HG03460 (cell line): ENCODE measurements around the gene TSPAN14.
"Not testable (repeated sequence)": the region's sequence is repeated elsewhere in the genome, so short reads cannot be mapped to it uniquely, and the experiment has no call there.

ENCODE experiments used
- ATAC-seq: cut with Tn5 transposase; IDR thresholded peaks from one replicate; pipeline ENCODE4 v1.9.1; 2021; ENCODE audit not compliant: unreplicated experiment

TSPAN14 gene

DNA sequence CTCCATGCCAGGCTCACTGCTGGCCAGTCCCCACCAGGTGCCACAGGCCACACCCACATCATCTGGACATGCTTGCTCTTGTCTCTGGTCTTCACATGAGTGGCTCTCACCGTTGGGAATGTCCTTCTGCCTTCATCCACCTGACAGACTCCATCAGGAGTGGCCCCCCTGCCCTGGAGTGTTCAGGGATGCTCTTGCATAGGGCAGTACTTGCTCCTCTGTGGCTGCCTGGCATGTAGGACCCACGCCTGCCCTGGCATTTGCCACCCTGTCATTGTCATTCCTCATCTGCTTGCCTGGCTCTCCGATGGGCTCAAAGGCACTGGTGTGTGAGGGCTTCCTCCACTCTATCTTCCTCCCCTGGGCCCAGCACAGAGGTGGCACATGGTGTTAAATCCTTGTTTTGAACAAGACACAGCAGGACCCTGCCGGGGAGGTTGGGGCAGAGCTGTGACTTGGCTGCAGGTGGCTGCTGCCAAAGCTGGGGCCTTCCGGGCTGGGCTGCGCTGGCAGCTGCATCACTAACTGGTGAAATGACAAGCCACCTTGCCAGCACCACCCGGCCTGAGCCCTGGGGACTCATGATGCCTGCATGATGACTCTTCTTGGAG is 85.4 kb downstream of the TSPAN14 start:
- peak; percentile 27 for ATAC-seq

DNA sequence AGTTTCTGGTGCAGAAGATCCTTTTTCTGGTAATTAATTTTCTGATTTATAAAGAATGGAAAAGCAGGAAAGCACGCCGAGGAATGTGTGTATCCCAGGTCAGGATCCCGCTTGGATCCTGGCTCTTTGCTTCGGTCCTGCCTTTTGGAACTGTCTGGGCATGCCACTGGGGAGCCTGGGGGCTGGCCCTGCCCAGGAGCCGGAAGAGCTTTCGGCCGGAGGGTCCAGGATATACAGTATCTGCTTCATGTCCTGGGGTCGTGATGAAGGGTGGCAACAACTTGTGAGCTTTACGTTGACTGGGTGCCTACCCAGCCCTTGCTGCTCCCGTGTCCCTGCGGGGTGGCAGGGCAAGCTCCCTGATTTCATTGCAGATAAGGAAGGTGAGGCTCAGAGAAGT is 86.0 kb downstream of the TSPAN14 start:
- no peak for ATAC-seq

DNA sequence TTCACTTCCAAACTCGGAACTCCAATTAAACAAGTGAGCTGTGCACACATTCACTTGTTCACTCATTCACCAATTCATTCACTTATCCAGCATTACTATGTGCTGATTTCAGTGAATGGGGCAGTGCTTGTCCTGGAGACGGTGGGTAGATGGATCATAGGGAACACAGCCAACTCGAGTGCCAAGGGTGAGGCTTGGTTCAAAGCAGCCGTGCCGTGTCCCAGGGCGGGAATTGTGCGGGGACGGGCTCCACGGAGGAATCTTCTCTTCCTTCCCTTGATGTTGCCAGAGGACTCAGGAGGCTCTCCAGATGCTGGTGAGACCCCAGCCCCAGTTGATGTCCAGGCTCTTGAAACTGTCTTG is 86.5 kb downstream of the TSPAN14 start:
- ATAC-seq = no peak

- ATAC-seq = peak; percentile 54
These were observed 87.1 kb downstream of the TSPAN14 start for GRCh38 chr10:80540981-80541750.

DNA sequence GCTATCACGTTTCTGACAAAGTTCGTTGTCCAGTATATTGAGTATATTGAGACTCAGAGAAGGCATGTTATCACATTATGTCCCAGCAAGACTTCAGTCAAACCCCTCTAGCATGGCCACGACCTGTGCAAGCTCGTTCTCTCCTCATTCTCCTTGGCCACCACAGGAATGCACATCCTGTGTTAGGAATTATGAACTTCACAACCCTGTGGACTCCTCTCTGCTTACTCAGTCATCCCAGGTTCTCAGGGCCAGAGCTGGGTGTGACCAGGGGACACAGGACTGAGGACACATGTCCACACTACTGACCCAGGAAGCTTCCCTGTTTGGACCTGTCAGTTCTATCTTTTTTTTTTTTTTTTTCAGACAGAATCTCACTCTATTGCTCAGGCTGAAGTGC is 87.9 kb downstream of the TSPAN14 start:
- ATAC-seq = no peak

DNA sequence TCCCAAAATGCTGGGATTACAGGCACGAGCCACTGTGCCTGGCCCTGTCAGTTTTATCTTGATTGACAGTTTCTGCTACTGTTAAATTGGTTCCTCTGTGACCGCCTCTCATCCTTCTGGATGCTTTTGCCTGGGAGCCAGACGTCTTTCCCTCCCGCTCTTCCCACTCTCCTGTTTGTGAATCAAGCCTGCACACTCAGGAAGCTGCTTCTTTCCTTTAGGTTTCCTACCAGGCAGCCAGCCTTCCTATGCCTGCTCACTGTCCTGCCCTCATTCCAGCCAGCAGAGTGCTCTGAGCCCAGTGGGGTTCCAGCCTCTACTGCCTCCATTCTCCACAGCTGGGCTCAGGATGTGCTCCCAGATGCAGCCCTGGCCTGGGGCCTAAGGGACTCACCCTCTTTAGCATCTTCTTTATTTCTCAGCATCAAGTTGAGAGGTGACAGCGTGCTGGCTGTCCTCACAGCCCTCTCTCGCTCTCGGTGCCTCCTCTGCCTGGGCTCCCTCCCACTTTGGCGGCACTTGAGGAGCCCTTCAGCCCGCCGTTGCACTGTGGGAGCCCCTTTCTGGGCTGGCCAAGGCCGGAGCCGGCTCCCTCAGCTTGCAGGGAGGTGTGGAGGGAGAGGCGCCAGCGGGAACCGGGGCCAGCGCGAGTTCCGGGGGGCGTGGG is 88.7 kb downstream of the TSPAN14 start:
- ATAC-seq = no peak

- not testable (repeated sequence) for ATAC-seq
These were observed 89.2 kb downstream of the TSPAN14 start for GRCh38 chr10:80543319-80543672.

DNA sequence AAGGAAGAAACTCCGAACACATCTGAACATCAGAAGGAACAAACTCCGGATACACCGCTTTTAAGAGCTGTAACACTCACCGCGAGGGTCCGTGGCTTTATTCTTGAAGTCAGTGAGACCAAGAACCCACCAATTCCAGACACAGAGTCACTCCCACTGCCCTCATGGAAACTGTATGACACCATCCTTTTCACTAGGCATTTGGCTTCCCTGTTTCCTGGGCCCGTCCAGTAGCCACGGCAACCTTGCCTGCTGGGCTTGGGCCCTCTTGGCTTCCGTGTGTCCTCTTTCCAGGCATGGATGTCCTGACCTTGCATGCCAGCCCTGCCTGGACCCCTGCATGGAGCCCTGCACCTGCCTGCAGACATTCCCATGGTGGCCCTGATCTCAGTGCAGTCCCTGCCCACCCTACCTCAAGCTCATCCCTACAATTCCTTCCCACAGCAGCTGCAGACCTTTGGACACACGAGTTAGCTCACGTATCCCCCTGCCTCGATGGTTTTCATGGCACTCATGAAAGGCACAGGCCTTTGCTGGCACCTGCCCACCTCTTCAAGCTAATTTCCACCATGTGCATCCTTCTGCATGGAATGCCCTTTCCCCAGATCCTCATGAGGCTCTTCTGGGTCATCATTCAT is 90.3 kb downstream of the TSPAN14 start:
- no peak for ATAC-seq

- no peak for ATAC-seq
These were observed 91.3 kb downstream of the TSPAN14 start for GRCh38 chr10:80545258-80545881.

DNA sequence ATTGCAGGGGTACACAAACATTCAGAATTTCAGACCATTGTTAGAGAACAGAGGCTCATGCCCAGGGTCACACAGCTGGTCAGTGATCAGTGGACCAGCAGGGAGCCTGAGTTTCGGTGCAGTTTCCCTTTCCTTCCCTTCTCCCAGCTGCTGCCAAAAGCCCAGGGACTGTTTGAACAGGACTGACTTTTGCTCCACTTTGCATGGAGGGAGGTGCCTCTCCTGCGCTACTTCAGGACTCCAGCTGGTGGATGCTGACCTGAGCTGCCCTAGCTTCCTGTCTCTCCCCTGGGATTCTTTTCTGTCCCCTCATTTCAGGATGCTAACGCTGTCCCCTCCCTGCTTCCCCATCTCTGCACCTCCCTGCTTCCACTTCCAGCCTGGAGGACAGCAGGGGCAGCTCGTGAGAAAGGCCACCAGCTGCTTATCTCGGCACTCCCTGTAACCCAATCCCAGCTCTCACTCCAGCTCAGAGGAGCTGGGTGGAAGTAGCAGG is 98.1 kb downstream of the TSPAN14 start:
- ATAC-seq = no peak

DNA sequence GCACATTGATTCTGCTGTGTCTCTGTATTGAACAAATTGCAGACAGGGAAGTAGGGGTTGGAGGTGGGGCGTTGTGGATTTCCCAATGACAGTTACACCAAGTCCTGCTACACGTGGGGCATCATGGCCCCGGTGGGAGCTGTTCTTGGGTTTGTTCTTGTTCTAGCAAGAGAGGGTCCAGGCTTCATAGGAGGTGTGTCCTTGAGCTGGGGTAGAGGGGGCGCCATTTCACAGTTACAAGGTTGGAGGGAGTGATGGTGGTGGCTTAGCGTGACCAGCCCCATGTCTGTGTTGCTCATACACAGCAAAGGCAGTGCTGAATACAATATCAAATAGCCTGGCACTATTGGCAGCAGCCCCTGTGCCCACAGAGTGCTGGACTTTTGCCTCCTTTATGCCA is 99.3 kb downstream of the TSPAN14 start:
- no peak for ATAC-seq

- no peak for ATAC-seq
These were observed 99.9 kb downstream of the TSPAN14 start for GRCh38 chr10:80554050-80554449.

DNA sequence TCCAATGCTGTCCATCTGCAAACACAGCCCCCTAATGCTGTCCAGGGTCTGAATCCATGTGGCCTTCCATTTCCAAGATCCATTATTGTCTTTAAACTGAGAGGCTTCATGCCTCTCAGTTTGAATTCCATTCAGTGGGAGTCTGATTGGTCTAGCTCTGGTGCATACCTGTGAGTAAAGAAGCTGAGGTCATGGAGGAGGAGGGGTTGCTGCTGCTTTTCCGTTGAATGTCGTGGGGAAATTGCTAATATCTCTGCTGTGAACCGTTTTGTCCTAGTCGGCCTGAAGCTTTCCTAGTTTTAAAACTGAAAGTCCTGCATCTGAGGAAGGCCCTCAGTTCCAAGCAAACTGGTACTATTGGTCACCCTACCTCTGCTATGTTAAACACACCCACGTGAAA is 101.3 kb downstream of the TSPAN14 start:
- ATAC-seq = no peak

DNA sequence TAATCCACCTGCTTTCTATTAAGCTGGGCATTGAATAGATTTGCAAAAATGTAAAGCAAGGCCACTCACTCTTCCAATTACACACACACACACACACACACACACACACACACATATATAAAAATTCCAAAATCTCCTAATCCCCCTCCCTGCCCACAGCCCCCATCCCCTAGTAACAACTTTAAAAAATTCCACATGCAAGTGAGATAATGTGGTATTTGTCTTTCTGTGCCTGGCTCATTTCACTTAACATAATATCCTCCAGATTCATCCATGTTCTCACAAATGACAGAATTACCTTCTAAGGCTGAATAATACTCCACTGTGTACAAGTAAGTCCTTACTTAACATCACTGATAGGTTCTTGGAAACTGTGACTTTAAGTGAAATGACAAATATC is 107.8 kb downstream of the TSPAN14 start:
- no peak for ATAC-seq

- no peak for ATAC-seq
These were observed 113.2 kb downstream of the TSPAN14 start for GRCh38 chr10:80567292-80567691.

DNA sequence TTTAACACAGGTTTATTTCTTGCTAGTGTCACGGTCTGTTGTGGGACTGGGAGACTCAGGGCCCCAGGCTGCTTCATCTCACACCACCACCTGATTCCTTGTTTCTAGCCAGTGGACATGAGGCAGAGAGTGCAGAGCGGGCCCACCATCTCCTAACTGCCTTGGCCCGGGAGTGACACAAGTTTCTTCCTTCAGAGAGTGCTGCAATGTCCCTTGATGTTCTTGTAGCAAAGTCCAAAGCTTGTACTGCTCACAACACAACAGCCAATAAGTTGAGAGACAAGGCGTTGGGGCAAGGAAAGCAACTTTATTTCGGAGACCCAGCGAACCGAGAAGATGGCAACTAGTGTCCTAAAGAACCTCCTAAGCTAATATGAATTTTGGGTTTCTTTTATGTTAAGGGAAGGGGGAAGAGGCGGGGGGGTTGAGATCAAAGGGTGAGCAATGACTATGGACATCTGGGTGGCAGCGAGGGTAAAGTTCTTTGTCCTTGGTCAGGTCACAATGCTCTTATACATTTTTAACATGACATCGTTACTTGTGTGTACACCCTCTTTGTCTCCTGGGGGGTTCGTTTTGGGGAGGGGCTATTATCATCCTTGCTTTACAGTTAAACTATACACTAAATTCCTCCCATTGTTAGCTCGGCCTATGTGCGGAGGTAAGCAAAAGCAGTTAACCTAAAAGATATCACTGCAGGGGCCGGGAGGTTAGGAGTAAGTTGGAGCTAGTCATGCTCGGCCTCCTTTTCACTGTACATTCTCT is 115.2 kb downstream of the TSPAN14 start:
- no peak for ATAC-seq

GRCh38 chr10:80571352-80571751 is 117.2 kb downstream of the TSPAN14 start:
- ATAC-seq = no peak

- ATAC-seq = no peak
These were observed 125.2 kb downstream of the TSPAN14 start for GRCh38 chr10:80579181-80579763.

DNA sequence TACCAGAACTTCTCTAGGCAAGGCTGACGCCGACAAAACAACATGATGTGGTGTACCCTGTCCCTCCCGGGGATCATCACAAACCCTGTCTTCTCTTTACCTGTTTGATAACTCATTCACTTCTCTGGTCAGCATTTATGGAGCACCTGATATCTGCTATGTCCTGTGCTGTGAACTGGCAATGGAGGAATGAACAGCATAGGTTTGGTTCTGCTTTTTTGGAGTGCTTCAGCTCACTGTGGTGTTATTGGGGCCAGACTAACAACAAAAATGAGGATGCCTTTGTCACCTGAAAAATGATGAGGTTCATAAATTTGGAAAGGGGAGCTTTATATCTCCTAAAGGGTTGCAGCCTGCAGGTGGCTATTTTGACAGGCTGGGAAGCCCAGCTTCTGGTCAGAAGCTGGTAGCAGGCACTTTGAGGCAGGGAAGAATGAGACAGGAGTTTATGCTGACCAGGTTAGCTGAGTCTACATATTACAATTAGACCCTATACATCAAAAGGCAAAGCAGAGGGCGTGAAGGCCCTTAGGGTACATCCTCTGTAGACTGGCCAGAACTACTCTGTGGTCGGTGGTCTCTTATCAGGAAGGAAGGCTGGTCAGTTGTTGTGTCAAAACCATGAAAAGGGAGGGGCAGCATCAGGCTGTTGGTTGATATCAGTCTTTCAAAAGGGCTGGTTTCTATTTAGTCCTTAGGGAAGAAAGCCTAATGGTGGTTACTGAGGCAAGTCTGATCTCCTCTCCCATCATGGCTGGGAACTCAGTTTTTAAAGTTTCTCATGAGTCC is 125.9 kb downstream of the TSPAN14 start:
- ATAC-seq = no peak
